GM12878 (cell line): Measurements from ENCODE around the gene BCAR3. TPM values are rescaled to one million over a fixed set of nuclear protein-coding genes. Genes with fewer than 3 reads are reported as not detected.
A peak's percentile ranks its signal among the peaks of the same experiment; 100 is the strongest.

Experiments used
- ATAC-seq: fragments of 200-7000 bp; cut with Tn5 transposase; 3 replicates; pipeline ENCODE4 v1.9.1; 2020; ENCODE audit warnings: mild to moderate bottlenecking, moderate library complexity
- BruUV-seq: library from RNA; stranded (reverse); fragments of 400-500 nt; replicated peaks from 2 replicates; lab custom pipeline; 2021; lab: Mats Ljungman, UMichigan
- CTCF ChIA-PET: fragments of 300-600 bp; sonication (Branson Sonifier 250); formaldehyde crosslinking; extraction: SDS; loops from one replicate; lab custom pipeline; 2021; ENCODE audit warnings: inconsistent platforms; lab: Yijun Ruan, JAX
- POLR2A ChIA-PET: fragments of 350-600 bp; formaldehyde crosslinking; extraction: SDS; loops from one replicate; lab custom pipeline; 2021; ENCODE audit warnings: inconsistent platforms; lab: Charles Lee
- RAD21 ChIA-PET: fragments of 300-600 bp; sonication (Branson Sonifier 250); formaldehyde crosslinking; loops from one replicate; lab custom pipeline; 2023; ENCODE audit warnings: antibody characterized with exemption; ENCODE audit not compliant: unreplicated experiment; lab: Charles Lee
- SMC1A ChIA-PET: fragments of 300-600 bp; sonication (Branson Sonifier 250); formaldehyde crosslinking; loops from one replicate; lab custom pipeline; 2023; ENCODE audit not compliant: unreplicated experiment, uncharacterized antibody; lab: Charles Lee
- DNase-seq: peaks from one replicate; pipeline ENCODE4 v3.0.0-alpha.2; 2011; ENCODE audit warnings: low read depth, low spot score
- FAIRE-seq: peaks from 3 replicates; lab custom pipeline; 2011; peaks lifted over from hg19 to GRCh38; lab: Jason Lieb, UNC
- H2AFZ ChIP-seq: 2 replicates; pipeline ENCODE4 v1.6.0; 2011; ENCODE audit warnings: low read depth, low read length, control low read depth; ENCODE audit not compliant: control insufficient read depth
- H3K27ac ChIP-seq: 2 replicates; pipeline ENCODE4 v1.5.1; 2011; ENCODE audit warnings: control low read depth; ENCODE audit not compliant: control insufficient read depth, insufficient read depth
- H3K27me3 ChIP-seq, 2 experiments: replicated peaks in 1 of 2; 2 replicates each; pipeline versions ENCODE4 v1.6.0 to v1.6.1; 2011; ENCODE audit warnings: low read length in 1 of 2; ENCODE audit not compliant: control insufficient read depth in 2 of 2, insufficient read depth in 2 of 2
- H3K36me3 ChIP-seq, 2 experiments: 2 replicates each; pipeline ENCODE4 v1.5.1; 2011; ENCODE audit warnings: low read length in 1 of 2; ENCODE audit not compliant: control insufficient read depth in 2 of 2, insufficient read depth in 2 of 2
- H3K4me1 ChIP-seq: 2 replicates; pipeline ENCODE4 v1.6.1; 2011; ENCODE audit warnings: mild to moderate bottlenecking, low read length, moderate library complexity, mixed read lengths; ENCODE audit not compliant: control insufficient read depth, insufficient read depth
- H3K4me2 ChIP-seq: 2 replicates; pipeline ENCODE4 v1.6.0; 2011; ENCODE audit warnings: control low read depth; ENCODE audit not compliant: control insufficient read depth, insufficient read depth
- H3K4me3 ChIP-seq: fragments of 200-600 bp; sonication (generic); 2 replicates; pipeline ENCODE4 v1.5.1; 2016
- H3K79me2 ChIP-seq: 2 replicates; pipeline ENCODE4 v1.6.0; 2011; ENCODE audit warnings: low read length; ENCODE audit not compliant: control insufficient read depth, insufficient read depth
- H3K9ac ChIP-seq: 2 replicates; pipeline ENCODE4 v1.8.0; 2011; ENCODE audit warnings: low read length, control low read depth, mixed read lengths; ENCODE audit not compliant: control insufficient read depth, insufficient read depth
- H3K9me3 ChIP-seq: replicated peaks from 3 replicates; pipeline ENCODE4 v1.5.1; 2011; ENCODE audit warnings: mild to moderate bottlenecking, low read length; ENCODE audit not compliant: control insufficient read depth, insufficient read depth
- H4K20me1 ChIP-seq: 2 replicates; pipeline ENCODE4 v1.6.0; 2011; ENCODE audit not compliant: control insufficient read depth, insufficient read depth
- ASH2L ChIP-seq: fragments of 300-600, 200-600 bp; sonication (generic); IDR thresholded peaks from 2 replicates; pipeline ENCODE4 v1.6.1; 2017; ENCODE audit warnings: low read depth, mild to moderate bottlenecking, borderline replicate concordance
- BHLHE40 ChIP-seq, 2 experiments: fragments of 450-650 bp in 1 of 2; IDR thresholded peaks; 2 replicates each; pipeline ENCODE4 v1.6.1; 2011 to 2017; ENCODE audit warnings: low read depth in 2 of 2, borderline replicate concordance in 1 of 2, improper control_type of control experiment in 1 of 2, low read length in 1 of 2, mild to moderate bottlenecking in 1 of 2
- NR2F1 ChIP-seq: fragments of 450-650 bp; conservative IDR thresholded peaks from 2 replicates; pipeline ENCODE4 v1.6.1; 2017; ENCODE audit warnings: mild to moderate bottlenecking
- NRF1 ChIP-seq: conservative IDR thresholded peaks from 2 replicates; pipeline ENCODE4 v1.6.1; 2011; ENCODE audit warnings: mild to moderate bottlenecking, low read depth, low read length, improper control_type of control experiment
- SMAD1 ChIP-seq: fragments of 450-650 bp; IDR thresholded peaks from 2 replicates; pipeline ENCODE4 v1.6.1; 2018; ENCODE audit warnings: mild to moderate bottlenecking, low read depth; ENCODE audit not compliant: partially characterized antibody
- TBL1XR1 ChIP-seq: IDR thresholded peaks from 2 replicates; pipeline ENCODE4 v1.6.1; 2012; ENCODE audit warnings: low read depth, low read length, improper control_type of control experiment
- ZNF274 ChIP-seq: IDR thresholded peaks from one replicate; pipeline ENCODE4 v1.8.0; 2011; ENCODE audit not compliant: insufficient read length, insufficient read depth
- WGBS: methylation state at CpG from one replicate; pipeline ENCODE4 v1.1.6; 2016; ENCODE audit warnings: low lambda C conversion rate; ENCODE audit not compliant: insufficient replicate concordance, insufficient coverage; ENCODE audit errors: missing lambda C conversion rate; 5-methylcytosine and 5-hydroxymethylcytosine counted together
- in situ Hi-C: fragments of 300-500 bp; cut with MboI; formaldehyde crosslinking; loops from 9 replicates; pipeline ENCODE4 v1.14.3; 2018; ENCODE audit warnings: mixed read lengths
- intact Hi-C: fragments of 100-400 bp; cut with micrococcal nuclease; formaldehyde crosslinking; loops from one replicate; pipeline ENCODE4 v1.14.2; 2022; ENCODE audit not compliant: unreplicated experiment
- polyA plus RNA-seq, 11 experiments: library from polyadenylated mRNA; depleted of rRNA in 4 of 11; unstranded in 6 of 11; stranded (reverse) in 5 of 11; fragments of >200 nt; fragmentation: Nextera tagmentation in 4 of 11; fragmentation: Illumina TruSeq in 1 of 11; extraction: Ambion mirVana in 4 of 11; extraction: Trizol in 1 of 11; gene quantifications; 1 replicate in 1 of 11; 2 replicates in 10 of 11; pipeline versions ENCODE4 v1.2.1 to v1.2.3, GENCODE V29; 2011 to 2016; ENCODE audit warnings: inconsistent platforms in 2 of 11, missing spikeins in 2 of 11, low read depth in 1 of 11
- total RNA-seq, 4 experiments: library from RNA; depleted of rRNA in 3 of 4; stranded (reverse); fragments of >200 nt in 3 of 4; fragmentation: Illumina TruSeq in 1 of 4; extraction: Trizol in 1 of 4; gene quantifications; 2 replicates each; pipeline versions ENCODE4 v1.2.1 to v1.2.3, GENCODE V29; 2013 to 2021
- TF ChIP-seq, protein P1 (sequence below): IDR thresholded peaks from 2 replicates; pipeline ENCODE4 v1.6.1; 2012; ENCODE audit warnings: mild to moderate bottlenecking, low read depth, low read length
- TF ChIP-seq, protein P2 (sequence below): fragments of 450-650 bp; formaldehyde crosslinking; IDR thresholded peaks from 2 replicates; pipeline ENCODE4 v1.4.0; 2022; ENCODE audit warnings: mild to moderate bottlenecking, moderate library complexity

BCAR3 gene
- total and polyA plus RNA-seq, 10 of the 15 experiments (the other 5 are each of a cell fraction or from before 2014, with no cell fraction given), result 1.3 to 6.6 (median 1.8) TPM

DNA sequence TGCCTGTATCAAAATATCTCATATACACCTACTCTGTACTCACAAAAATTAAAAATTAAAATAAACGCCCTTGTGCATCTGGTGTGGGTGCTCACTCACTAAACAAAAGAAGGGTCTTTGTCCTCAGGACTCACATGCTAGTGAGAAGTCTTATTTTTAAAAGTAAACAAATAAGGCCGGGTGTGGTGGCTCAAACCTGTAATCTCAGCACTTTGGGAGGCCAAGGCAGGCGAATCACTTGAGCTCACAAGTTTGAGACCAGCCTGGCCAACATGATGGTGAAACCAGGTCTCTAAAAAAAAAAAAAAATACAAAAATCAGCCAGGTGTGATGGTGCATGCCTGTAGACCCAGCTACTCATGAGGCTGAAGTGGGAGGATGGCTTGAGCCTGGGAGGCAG is 51.5 kb downstream of the BCAR3 start:
- 28% methylated on average over 3 of the region's 3 CpGs for WGBS
- intact Hi-C loops, result loop anchor here (5.0 kb wide), 1 partner anchor 102 kb away; no protein-coding TSS in a partner anchor
- Histone ChIP-seq H3K27ac (no peak overlapping the region), H3K4me3 (no peak overlapping the region), H2AFZ (no peak overlapping the region), H3K9ac (no peak overlapping the region), H3K4me1 (no peaks in the 10 kb centered on the region), H3K9me3 (no peaks in the 10 kb centered on the region), H4K20me1 (no peaks in the 10 kb centered on the region), H3K27me3 (no peaks in the 10 kb centered on the region), H3K36me3 (no peaks in the 10 kb centered on the region), H3K4me2 (no peak overlapping the region), H3K79me2 (no peaks in the 10 kb centered on the region)
- ChIA-PET SMC1A (interaction anchor here (0.6 to 18.3 kb wide), 45 partner anchors 9 to 550 kb away, joined by 3 to 505 read pairs (median 6); no protein-coding TSS in a partner anchor), RAD21 (interaction anchor here (0.7 to 13.7 kb wide), 33 partner anchors 10 to 550 kb away, joined by 3 to 483 read pairs (median 7); partner anchors contain the start of gene BCAR3), POLR2A (interaction anchor here (1.1 to 1.9 kb wide), 5 partner anchors 16 to 214 kb away, joined by 3 to 14 read pairs (median 4); no protein-coding TSS in a partner anchor), CTCF (interaction anchor here (0.6 to 13.7 kb wide), 53 partner anchors 9 to 326 kb away, joined by 3 to 555 read pairs (median 6); partner anchors contain the start of genes BCAR3 and FNBP1L)
- 0 out of 3 replicates have a peak, but pooled peaks have one; percentile 23 for ATAC-seq
- TF ChIP-seq NR2F1 (no peak), ZNF274 (no peak), NRF1 (no peak), SMAD1 (no peak), TBL1XR1 (no peak), ASH2L (no peak), BHLHE40 (IDR thresholded peaks at IDR 0.05; ENCODE audit: borderline replicate concordance in 1 of 2, low read depth in 2 of 2, low read length in 1 of 2) (no peak)
- TF ChIP-seq, protein P1, sequence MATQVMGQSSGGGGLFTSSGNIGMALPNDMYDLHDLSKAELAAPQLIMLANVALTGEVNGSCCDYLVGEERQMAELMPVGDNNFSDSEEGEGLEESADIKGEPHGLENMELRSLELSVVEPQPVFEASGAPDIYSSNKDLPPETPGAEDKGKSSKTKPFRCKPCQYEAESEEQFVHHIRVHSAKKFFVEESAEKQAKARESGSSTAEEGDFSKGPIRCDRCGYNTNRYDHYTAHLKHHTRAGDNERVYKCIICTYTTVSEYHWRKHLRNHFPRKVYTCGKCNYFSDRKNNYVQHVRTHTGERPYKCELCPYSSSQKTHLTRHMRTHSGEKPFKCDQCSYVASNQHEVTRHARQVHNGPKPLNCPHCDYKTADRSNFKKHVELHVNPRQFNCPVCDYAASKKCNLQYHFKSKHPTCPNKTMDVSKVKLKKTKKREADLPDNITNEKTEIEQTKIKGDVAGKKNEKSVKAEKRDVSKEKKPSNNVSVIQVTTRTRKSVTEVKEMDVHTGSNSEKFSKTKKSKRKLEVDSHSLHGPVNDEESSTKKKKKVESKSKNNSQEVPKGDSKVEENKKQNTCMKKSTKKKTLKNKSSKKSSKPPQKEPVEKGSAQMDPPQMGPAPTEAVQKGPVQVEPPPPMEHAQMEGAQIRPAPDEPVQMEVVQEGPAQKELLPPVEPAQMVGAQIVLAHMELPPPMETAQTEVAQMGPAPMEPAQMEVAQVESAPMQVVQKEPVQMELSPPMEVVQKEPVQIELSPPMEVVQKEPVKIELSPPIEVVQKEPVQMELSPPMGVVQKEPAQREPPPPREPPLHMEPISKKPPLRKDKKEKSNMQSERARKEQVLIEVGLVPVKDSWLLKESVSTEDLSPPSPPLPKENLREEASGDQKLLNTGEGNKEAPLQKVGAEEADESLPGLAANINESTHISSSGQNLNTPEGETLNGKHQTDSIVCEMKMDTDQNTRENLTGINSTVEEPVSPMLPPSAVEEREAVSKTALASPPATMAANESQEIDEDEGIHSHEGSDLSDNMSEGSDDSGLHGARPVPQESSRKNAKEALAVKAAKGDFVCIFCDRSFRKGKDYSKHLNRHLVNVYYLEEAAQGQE, result no peak
- TF ChIP-seq, protein P2, sequence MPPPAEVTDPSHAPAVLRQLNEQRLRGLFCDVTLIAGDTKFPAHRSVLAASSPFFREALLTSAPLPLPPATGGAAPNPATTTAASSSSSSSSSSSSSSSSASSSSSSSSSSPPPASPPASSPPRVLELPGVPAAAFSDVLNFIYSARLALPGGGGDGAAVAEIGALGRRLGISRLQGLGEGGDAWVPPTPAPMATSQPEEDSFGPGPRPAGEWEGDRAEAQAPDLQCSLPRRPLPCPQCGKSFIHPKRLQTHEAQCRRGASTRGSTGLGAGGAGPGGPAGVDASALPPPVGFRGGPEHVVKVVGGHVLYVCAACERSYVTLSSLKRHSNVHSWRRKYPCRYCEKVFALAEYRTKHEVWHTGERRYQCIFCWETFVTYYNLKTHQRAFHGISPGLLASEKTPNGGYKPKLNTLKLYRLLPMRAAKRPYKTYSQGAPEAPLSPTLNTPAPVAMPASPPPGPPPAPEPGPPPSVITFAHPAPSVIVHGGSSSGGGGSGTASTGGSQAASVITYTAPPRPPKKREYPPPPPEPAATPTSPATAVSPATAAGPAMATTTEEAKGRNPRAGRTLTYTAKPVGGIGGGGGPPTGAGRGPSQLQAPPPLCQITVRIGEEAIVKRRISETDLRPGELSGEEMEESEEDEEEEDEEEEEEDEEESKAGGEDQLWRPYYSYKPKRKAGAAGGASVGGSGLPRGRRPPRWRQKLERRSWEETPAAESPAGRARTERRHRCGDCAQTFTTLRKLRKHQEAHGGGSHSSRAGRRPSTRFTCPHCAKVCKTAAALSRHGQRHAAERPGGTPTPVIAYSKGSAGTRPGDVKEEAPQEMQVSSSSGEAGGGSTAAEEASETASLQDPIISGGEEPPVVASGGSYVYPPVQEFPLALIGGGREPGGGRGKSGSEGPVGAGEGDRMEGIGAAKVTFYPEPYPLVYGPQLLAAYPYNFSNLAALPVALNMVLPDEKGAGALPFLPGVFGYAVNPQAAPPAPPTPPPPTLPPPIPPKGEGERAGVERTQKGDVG, result no peak
- in situ Hi-C loops, result no loop called here
- no TSS peak for BruUV-seq
- FAIRE-seq, result no peak
- no peak for DNase-seq
